Measurements from ENCODE around the gene TOR4A.
"Not testable (repeated sequence)": the region's sequence is repeated elsewhere in the genome, so short reads cannot be mapped to it uniquely, and the experiment has no call there.

TOR4A gene

DNA sequence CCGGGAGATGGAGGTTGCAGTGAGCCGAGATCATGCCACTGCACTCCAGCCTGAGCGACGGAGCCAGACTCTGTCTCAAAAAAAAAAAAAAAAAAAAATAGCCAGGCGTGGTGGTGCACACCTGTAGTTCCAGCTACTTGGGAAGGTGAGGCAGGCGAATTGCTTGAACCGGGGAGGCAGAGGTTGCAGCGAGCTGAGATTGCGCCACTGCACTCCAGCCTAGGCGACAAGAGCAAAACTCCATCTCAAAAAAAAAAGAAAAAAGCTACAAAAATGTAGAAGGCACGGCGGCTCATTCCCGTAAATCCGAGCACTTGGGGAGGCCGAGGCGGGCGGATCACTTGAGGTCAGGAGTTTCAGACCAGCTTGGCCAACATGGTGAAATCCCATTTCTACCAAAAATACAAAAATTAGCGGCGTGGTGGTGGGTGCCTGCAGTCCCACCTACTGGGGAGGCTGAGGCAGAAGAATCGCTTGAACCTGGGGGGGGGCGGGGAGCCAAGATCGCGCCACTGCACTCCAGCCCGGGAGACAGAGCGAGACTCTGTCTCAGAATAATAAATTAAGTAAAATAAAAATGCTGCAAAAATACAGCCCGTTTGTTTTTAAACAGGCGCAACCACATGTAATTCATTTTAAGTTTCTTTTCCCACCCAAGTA lies 37.9 kb upstream of the TOR4A start:
- not testable (repeated sequence) for DNase-seq (ENCODE audit: low read depth)

GRCh38 chr9:137240318-137240840 lies 37.1 kb upstream of the TOR4A start:
- peak; percentile 69 for DNase-seq (ENCODE audit: low read depth)

GRCh38 chr9:137240841-137241489 lies 36.6 kb upstream of the TOR4A start, which contains the start of gene TUBB4B:
TUBB4B (plus strand) TSS chr9:137241287; CDS start chr9:137241361, 74 bp downstream.
- peak; percentile 96 for DNase-seq (ENCODE audit: low read depth)

DNA sequence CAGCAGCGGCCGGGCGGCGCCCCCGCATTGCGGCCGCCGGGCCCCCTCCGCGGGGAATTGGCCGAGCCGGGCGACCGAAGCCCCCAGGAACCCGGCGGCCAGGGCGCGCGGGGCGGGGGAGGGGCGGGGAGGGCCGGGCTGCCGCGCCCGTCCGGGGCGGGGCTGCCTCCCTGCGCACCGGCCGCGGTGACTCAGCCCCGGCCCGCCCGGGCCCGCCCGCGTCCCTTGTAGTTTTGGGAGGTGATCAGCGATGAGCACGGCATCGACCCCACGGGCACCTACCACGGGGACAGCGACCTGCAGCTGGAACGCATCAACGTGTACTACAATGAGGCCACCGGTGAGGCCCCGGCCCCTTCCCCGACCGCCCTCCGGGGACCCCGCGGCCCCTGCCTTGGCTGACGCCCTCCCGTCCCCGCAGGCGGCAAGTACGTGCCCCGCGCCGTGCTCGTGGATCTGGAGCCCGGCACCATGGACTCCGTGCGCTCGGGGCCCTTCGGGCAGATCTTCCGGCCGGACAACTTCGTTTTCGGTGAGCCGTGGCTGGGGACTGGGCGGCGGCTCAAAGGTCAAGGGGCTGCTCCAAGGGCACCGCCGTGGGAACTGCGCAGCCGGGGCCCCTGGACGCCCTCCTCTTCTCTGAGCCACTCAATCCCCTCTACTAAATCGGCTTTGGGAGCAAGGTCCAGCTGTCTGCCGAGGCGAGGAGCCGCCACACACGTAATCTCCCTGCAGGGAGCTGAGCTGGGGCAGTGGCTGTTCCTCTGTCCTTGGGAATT lies 35.8 kb upstream of the TOR4A start:
- DNase-seq (ENCODE audit: low read depth), result peak; percentile 68

GRCh38 chr9:137242269-137243203 lies 35.0 kb upstream of the TOR4A start:
- DNase-seq (ENCODE audit: low read depth), result no peak

GRCh38 chr9:137243266-137243625 lies 34.3 kb upstream of the TOR4A start:
- not testable (repeated sequence) for DNase-seq (ENCODE audit: low read depth)

DNA sequence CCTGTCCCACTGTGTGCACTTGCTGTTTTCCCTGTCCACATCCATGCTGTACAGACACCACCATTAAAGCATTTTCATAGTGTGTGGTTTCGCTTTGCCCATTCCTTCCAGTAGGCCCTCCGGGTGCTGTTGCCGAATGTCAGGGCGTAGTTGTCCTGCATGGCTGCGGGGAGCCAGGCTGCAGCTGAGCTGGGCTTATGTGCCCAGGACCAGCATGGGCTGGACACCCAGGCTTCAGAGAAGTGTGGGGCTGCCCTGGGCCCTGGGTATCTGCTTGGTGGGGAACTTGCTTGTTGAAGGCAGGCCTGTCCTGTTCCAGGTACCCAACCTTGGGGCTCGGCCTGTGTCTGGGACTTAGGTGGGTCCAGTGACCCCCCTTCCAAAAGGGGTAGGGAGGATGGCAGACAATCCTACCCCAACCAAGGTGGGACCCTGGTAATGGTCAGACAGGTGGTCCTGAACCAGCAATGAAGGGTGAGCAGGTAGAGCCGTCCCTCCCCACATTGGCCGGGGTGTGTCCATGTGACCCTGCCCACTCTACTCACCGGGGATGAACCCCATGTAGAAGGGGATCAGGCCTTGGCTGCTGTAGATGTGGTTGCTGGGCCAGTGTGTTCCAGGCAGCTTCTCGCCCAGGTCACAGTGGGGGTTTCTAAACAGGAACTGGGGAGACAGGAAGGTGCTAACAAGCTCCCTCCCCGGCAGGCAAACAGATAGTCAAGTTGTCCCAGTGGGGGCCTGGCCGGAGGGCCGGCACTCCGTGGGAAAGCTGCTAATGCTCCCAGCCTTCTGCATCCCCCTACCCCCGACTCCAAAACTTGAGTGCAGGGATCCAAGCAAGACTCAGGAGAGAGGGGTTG lies 33.7 kb upstream of the TOR4A start:
- no peak for DNase-seq (ENCODE audit: low read depth)

- no peak for DNase-seq (ENCODE audit: low read depth)
Measured at GRCh38 chr9:137244486-137245449, 32.8 kb upstream of the TOR4A start.

DNA sequence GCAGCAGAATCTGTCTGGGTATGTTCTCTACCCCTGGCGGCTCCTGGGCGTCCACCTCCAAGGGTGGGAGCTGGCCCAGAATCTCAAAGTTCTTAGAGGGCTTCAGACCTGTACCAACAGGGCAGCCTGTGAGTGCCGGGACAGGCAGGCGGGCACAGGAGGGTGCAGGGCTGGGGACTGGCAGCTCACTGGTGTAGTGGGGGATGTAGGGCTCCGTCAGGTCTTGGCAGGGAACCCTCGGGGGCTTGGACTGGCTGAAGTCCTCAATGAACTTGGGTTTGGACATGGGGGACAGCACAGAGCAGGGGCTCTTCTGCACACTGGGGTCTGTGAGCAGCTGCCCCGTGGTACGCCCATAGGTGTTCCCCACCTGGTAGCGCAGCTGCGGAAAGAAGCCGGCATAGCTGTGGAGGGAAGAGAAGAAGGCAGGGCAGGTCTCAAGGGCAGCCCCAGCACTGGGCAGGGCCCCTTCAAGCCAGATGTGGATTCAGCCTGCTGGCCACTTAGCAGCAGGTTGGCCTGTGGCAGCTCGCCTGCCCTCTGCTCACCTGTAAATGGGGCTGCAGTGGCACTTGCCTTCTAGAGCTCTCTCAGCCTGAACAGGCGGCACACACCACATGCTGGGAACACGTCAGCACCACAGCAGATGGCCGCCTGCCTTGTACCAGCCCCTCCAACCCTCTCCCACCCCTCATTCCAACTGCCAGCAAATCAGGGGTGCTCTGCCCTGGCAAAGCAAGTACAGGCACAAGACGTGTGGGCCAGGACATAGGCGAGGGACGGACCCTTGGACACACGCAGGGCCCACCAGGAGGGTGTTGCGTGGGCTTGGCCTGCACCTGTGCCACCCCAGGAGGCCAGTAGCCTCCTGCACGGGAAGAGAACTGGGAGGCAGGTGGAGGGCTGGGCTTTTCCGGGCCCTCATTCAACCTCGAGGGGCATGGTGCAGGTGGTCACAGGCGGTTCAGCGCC lies 31.8 kb upstream of the TOR4A start:
- no peak for DNase-seq (ENCODE audit: low read depth)

DNA sequence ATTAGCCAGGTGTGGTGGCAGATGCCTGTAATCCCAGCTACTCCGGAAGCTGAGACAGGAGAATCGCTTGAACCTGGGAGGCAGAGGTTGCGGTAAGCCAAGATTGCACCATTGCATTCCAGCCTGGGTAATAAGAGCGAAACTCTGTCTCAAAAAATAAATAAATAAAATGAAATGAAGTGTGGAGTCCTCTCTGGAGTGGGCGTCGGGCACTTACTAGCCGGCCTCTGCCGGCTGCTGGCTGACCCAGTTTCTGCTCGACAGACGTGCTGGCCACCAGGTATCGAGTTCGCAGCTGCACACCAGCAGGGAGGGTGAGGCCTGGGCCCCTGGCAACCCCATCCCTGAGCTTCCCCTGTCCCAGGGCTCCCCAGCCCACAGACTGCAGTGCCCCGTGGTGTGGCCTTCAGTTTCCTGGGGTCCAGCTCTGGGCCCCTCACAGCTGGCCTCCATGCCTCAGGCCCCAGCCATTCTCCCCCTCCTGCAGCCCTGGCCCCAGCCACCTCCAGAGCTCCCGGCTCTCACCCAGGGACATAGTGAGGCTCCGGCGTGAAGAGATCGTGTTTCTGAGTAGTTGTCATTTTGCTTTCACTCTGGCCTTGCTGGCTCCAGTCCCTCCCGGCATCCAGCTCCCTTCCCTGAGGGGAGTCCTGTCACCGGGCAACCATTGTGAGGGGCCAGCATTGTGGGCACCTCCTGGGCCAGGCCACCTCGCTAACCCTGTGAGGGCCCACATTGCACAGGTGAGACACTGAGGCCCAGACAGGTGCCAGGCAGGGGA lies 30.2 kb upstream of the TOR4A start:
- DNase-seq (ENCODE audit: low read depth), result no peak

DNA sequence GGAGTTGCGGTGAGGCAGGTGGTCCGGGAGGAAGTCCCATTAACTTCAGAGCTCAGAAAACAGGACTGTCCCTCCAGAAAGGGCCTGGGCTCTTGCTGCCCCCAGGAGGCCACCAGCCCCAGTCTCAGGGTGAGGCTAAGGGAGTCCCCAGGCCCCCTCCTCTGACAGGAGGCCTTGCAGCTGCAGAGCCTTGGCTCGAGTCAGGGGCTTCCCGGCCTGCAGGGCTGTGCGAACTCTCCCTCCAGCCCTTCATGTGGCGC lies 29.7 kb upstream of the TOR4A start:
- DNase-seq (ENCODE audit: low read depth), result no peak

- DNase-seq (ENCODE audit: low read depth), result no peak
Measured at GRCh38 chr9:137250329-137251193, 27.0 kb upstream of the TOR4A start.

DNA sequence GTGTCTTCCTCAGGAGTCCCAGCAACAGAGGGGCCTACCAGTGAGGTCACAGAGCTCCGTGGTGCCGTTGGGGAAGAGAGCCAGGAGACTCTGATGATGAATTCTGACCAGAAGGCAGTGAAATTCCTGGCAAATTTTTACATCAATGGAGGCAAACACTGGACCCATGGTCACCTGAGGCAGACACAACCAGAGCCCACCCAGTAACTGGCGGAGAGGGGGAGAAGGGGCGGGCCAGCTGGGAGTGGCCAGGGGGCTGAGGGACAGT lies 26.4 kb upstream of the TOR4A start, which contains the start of gene STPG3:
Gene STPG3 (plus strand): TSS at position 93 of the 268 bp plus-strand sequence. CDS start 1 bp downstream, at position 94.
- no peak for DNase-seq (ENCODE audit: low read depth)

- no peak for DNase-seq (ENCODE audit: low read depth)
Measured at GRCh38 chr9:137251490-137252268, 25.8 kb upstream of the TOR4A start.

GRCh38 chr9:137252555-137253506 lies 24.7 kb upstream of the TOR4A start:
- no peak for DNase-seq (ENCODE audit: low read depth)

Data from stimulated activated CD4-positive, alpha-beta T cell treated with anti-CD3 and anti-CD28 coated beads, Interleukin-2, amount 100 ng/mL, for 4 hours (primary cell).